GM18498 (cell line): ENCODE measurements around the gene CLEC17A.

Source experiments
- ATAC-seq: cut with Tn5 transposase; IDR thresholded peaks from one replicate; pipeline ENCODE4 v1.9.1; 2021; ENCODE audit warnings: mild to moderate bottlenecking, moderate library complexity; ENCODE audit not compliant: unreplicated experiment

The CLEC17A gene

GRCh38 chr19:14648506-14648905 is 65.6 kb downstream of the CLEC17A start:
- ATAC-seq = no peak

GRCh38 chr19:14649020-14649419 is 66.1 kb downstream of the CLEC17A start:
- no peak for ATAC-seq

- no peak for ATAC-seq
These were observed 67.3 kb downstream of the CLEC17A start for GRCh38 chr19:14650161-14650560.

GRCh38 chr19:14654786-14655560 is 72.1 kb downstream of the CLEC17A start:
- ATAC-seq = no peak

- no peak for ATAC-seq
These were observed 72.8 kb downstream of the CLEC17A start for GRCh38 chr19:14655726-14656125.

- ATAC-seq = no peak
These were observed 77.1 kb downstream of the CLEC17A start for GRCh38 chr19:14659874-14660489.

GRCh38 chr19:14661372-14661924 is 78.6 kb downstream of the CLEC17A start:
- ATAC-seq = no peak
